ENCODE measurements around the gene RUNX2. TPM values are rescaled to one million over a fixed set of nuclear protein-coding genes. Genes with fewer than 3 reads are reported as not detected.

RUNX2 gene
- total and polyA plus RNA-seq, 10 of the 15 experiments (the other 5 are each of a cell fraction or from before 2014, with no cell fraction given) = 0.01 to 0.77 (median 0.15) TPM; not detected in 3

GRCh38 chr6:45667300-45667699, 339.2 kb downstream of the RUNX2 start (continued):
- TF ChIP-seq ZNF592 (IDR thresholded peaks at IDR 0.05) (no peak), KLF5 (IDR thresholded peaks at IDR 0.05; ENCODE audit: partially characterized antibody) (no peak), ESRRA (IDR thresholded peaks at IDR 0.05; ENCODE audit: low read length) (no peak), CUX1 (IDR thresholded peaks at IDR 0.05; ENCODE audit: insufficient replicate concordance, low read depth, low read length) (no peak), SIN3A (IDR thresholded peaks at IDR 0.05; ENCODE audit: low read depth, low read length) (no peak), ATF7 (IDR thresholded peaks at IDR 0.05; ENCODE audit: low read depth) (no peak), NFXL1 (IDR thresholded peaks at IDR 0.05; ENCODE audit: borderline replicate concordance) (no peak), PAX5 (IDR thresholded peaks at IDR 0.05; ENCODE audit: borderline replicate concordance, low read depth, low read length) (no peak), DPF2 (IDR thresholded peaks at IDR 0.05) (no peak), IKZF1 (conservative IDR thresholded peaks at IDR 0.05) (no peak), USF2 (IDR thresholded peaks at IDR 0.05; ENCODE audit: borderline replicate concordance, low read depth, low read length) (no peak), ETV6 (conservative IDR thresholded peaks at IDR 0.05 in 1 of 2, IDR thresholded peaks at IDR 0.05 in 1 of 2; ENCODE audit: borderline replicate concordance in 1 of 2, low read depth in 1 of 2) (no peak)
